Right lobe of liver (tissue), 6 donors: ENCODE data around the gene TMCO1. TPM values are rescaled to one million over a fixed set of nuclear protein-coding genes. Genes with fewer than 3 reads are reported as not detected.

Experiments
- ATAC-seq, 4 donors: fragments of 200-7000 bp; cut with Tn5 transposase; one replicate each; pipeline ENCODE4 v1.9.1; 2020; ENCODE audit warnings: mild to moderate bottlenecking in 4 of 4, moderate library complexity in 4 of 4
- DNase-seq, 3 donors: peaks; one replicate each; pipeline ENCODE4 v3.0.0-alpha.2; 2020
- H3K27ac ChIP-seq, 3 donors: fragments of 200-600 bp; one replicate each; pipeline ENCODE4 v1.8.0; 2022
- H3K27me3 ChIP-seq, 2 donors: fragments of 200-600 bp; one replicate each; pipeline ENCODE4 v1.8.0; 2022
- H3K36me3 ChIP-seq, 4 donors: fragments of 200-600 bp; sonication (generic) in 1 of 4; one replicate each; pipeline versions ENCODE4 v1.5.1 to v1.8.0; 2017 to 2022; ENCODE audit warnings: control low read depth in 1 of 4
- H3K4me1 ChIP-seq, 4 donors: fragments of 200-600 bp; sonication (generic) in 1 of 4; one replicate each; pipeline versions ENCODE4 v1.5.1 to v1.8.0; 2017 to 2022; ENCODE audit warnings: control low read depth in 1 of 4
- H3K4me3 ChIP-seq, 3 donors: fragments of 200-600 bp; one replicate each; pipeline ENCODE4 v1.8.0; 2022
- H3K9me3 ChIP-seq, 4 donors: fragments of 200-600 bp; sonication (generic) in 1 of 4; one replicate each; pipeline versions ENCODE4 v1.5.1 to v1.8.0; 2017 to 2022; ENCODE audit warnings: control low read depth in 1 of 4
- POLR2A ChIP-seq: fragments of 450-650 bp; IDR thresholded peaks from one replicate; pipeline ENCODE4 v1.6.1; 2017; ENCODE audit warnings: antibody characterized with exemption, mild to moderate bottlenecking
- WGBS: methylation state at CpG from one replicate; pipeline ENCODE4 v1.1.6; 2018; ENCODE audit warnings: low coverage, low lambda C conversion rate; ENCODE audit not compliant: insufficient coverage; ENCODE audit errors: missing lambda C conversion rate; 5-methylcytosine and 5-hydroxymethylcytosine counted together
- intact Hi-C, 2 donors: fragments of 100-400 bp; cut with DNase I; formaldehyde crosslinking; loops; one replicate each; pipeline versions ENCODE4 v1.11.2 to v1.14.1; 2022
- total RNA-seq, 6 experiments: library from RNA; depleted of rRNA in 2 of 6; stranded (reverse); fragments of >200 nt in 2 of 6; fragmentation: NEBNext Ultra II Directional in 3 of 6; extraction: Animal tissue kit (Norgen Biotek cat#: 25700) in 3 of 6; gene quantifications; one replicate each; pipeline versions ENCODE4 v1.1.0 to v1.2.4, GENCODE V29; 2016 to 2023
- TF ChIP-seq, protein P1 (sequence below), 4 donors: fragments of 200-600 bp in 3 of 4; fragments of 450-650 bp in 1 of 4; IDR thresholded peaks; one replicate each; pipeline versions ENCODE4 v1.5.1 to v1.8.0; 2016 to 2022; ENCODE audit warnings: antibody characterized with exemption in 4 of 4, mild to moderate bottlenecking in 2 of 4
- donor health status: DM: no; HTN: yes; CAD: no.
- donor health status: DM: no; HTN: no; CAD: no.
- donor health status: DM: no; HTN: no; CAD: no.
- donor health status: DM: no; HTN: yes; CAD: no.
- donor health status: DM: no; HTN: yes; CAD: no.

Gene TMCO1
- total RNA-seq, 6 experiments from 2014 or later, result 54.7 to 92.9 (median 75.9) TPM

DNA sequence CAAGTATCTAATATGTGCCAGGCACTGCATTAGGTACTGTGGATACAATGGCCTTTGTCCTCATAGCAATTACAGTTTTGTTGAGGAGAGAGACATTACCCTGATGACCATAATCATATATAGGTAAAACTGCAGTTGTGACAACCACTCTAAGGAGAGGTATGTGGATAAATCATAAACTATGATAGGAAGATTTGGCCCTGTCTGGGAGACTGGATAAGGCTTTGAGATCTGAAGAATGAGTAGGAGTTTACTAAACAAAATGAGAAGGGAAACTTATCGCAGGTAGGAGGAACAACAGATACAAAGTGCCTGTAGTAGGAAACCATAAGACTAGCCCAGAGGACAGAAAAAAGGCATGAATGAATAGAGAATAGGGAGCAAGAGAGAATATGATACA is 4.4 kb downstream of the TMCO1 start:
- no peak for ATAC-seq
- H3K36me3 ChIP-seq, result peaks cover 0 to 21% (median 0%) of the 10 kb centered on the region in 4 donors
- H3K4me3 ChIP-seq, result no peak overlapping the region
- H3K27ac ChIP-seq, result no peak overlapping the region
- no peaks in the 10 kb centered on the region for H3K27me3 ChIP-seq
- 100% methylated on average over 1 of the region's 1 CpG for WGBS
- no peak for TF ChIP-seq POLR2A
- TF ChIP-seq, protein P1, sequence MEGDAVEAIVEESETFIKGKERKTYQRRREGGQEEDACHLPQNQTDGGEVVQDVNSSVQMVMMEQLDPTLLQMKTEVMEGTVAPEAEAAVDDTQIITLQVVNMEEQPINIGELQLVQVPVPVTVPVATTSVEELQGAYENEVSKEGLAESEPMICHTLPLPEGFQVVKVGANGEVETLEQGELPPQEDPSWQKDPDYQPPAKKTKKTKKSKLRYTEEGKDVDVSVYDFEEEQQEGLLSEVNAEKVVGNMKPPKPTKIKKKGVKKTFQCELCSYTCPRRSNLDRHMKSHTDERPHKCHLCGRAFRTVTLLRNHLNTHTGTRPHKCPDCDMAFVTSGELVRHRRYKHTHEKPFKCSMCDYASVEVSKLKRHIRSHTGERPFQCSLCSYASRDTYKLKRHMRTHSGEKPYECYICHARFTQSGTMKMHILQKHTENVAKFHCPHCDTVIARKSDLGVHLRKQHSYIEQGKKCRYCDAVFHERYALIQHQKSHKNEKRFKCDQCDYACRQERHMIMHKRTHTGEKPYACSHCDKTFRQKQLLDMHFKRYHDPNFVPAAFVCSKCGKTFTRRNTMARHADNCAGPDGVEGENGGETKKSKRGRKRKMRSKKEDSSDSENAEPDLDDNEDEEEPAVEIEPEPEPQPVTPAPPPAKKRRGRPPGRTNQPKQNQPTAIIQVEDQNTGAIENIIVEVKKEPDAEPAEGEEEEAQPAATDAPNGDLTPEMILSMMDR (IDR thresholded peaks at IDR 0.05), result no peak
- intact Hi-C loops, result no loop called here
- DNase-seq, result no peak
- no peaks in the 10 kb centered on the region for H3K9me3 ChIP-seq
- H3K4me1 ChIP-seq, result peaks cover 0 to 14% (median 2%) of the 10 kb centered on the region in 4 donors

- TF ChIP-seq, protein P1 (IDR thresholded peaks at IDR 0.05), result no peak
- TF ChIP-seq POLR2A, result no peak
- Histone ChIP-seq H3K4me1 (peaks cover 0 to 14% (median 2%) of the 10 kb centered on the region in 4 donors), H3K27me3 (no peaks in the 10 kb centered on the region), H3K9me3 (no peaks in the 10 kb centered on the region), H3K4me3 (no peak overlapping the region), H3K36me3 (peaks cover 0 to 21% (median 2%) of the 10 kb centered on the region in 4 donors), H3K27ac (no peak overlapping the region)
- 76% methylated on average over 2 of the region's 2 CpGs for WGBS
- intact Hi-C loops, result no loop called here
- ATAC-seq, result no peak
- no peak for DNase-seq
These were observed 5.2 kb downstream of the TMCO1 start for GRCh38 chr1:165763442-165763841.

DNA sequence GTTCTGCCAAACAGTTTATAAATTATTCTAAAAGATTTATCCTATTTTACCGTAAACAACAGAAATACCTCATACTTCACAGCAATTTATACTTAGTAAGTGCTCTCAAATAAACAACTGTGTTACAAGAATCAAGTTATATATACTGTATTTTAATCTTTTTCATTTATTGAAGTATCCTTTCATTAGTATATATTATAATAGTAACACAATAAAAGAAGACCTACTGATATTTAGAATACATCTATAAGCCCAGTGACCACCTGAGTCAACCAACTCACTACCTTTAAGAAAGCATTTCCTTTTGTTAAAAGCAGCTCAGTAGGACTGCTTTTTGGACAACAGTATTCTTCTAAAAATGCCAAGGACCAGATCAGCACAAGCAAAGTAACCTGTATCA is 5.9 kb downstream of the TMCO1 start:
- 100% methylated on average over 1 of the region's 1 CpG for WGBS
- no peaks in the 10 kb centered on the region for H3K9me3 ChIP-seq
- H3K27me3 ChIP-seq, result no peaks in the 10 kb centered on the region
- H3K4me3 ChIP-seq, result no peak overlapping the region
- intact Hi-C loops, result no loop called here
- H3K27ac ChIP-seq, result no peak overlapping the region
- peaks cover 0 to 10% (median 2%) of the 10 kb centered on the region in 4 donors for H3K4me1 ChIP-seq
- TF ChIP-seq POLR2A, result no peak
- TF ChIP-seq, protein P1 (IDR thresholded peaks at IDR 0.05), result no peak
- H3K36me3 ChIP-seq, result peaks cover 0 to 27% (median 5%) of the 10 kb centered on the region in 4 donors
- ATAC-seq (no peak), DNase-seq (no peak)

DNA sequence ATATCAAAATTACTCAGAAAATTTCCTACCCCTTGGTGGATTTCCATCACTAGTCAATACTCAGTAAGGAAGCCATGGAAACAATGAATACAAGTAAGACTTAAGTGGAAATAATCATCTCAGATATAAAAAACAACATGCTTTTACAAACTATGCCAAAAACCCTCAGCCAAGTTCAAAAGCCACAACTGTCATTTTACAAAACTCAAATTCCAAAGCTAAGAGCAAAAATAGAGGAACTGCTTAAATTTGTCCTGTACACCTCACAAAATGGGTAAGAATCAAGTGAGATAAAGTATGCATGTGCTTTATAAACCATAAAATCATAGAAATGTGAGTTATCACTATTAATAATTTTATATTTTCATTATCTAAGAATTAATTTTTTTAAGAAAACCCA is 9.6 kb downstream of the TMCO1 start:
- intact Hi-C loops, result no loop called here
- Histone ChIP-seq H3K4me3 (no peak overlapping the region), H3K4me1 (peaks cover 0 to 4% (median 0%) of the 10 kb centered on the region in 4 donors), H3K27ac (no peak overlapping the region), H3K9me3 (no peaks in the 10 kb centered on the region), H3K36me3 (peaks cover 0 to 16% (median 6%) of the 10 kb centered on the region in 4 donors), H3K27me3 (no peaks in the 10 kb centered on the region)
- DNase-seq, result no peak
- TF ChIP-seq, protein P1 (IDR thresholded peaks at IDR 0.05), result no peak
- no peak for TF ChIP-seq POLR2A
- no peak for ATAC-seq

- no peak for DNase-seq
- ATAC-seq, result no peak
- no peak overlapping the region for H3K4me3 ChIP-seq
- no peak overlapping the region for H3K27ac ChIP-seq
- no peak for TF ChIP-seq POLR2A
- TF ChIP-seq, protein P1 (IDR thresholded peaks at IDR 0.05), result no peak
- H3K4me1 ChIP-seq, result no peaks in the 10 kb centered on the region
- H3K36me3 ChIP-seq, result peaks cover 0 to 45% (median 14%) of the 10 kb centered on the region in 4 donors
- no peaks in the 10 kb centered on the region for H3K27me3 ChIP-seq
- no peaks in the 10 kb centered on the region for H3K9me3 ChIP-seq
- intact Hi-C loops, result no loop called here
These were observed 13.2 kb downstream of the TMCO1 start for GRCh38 chr1:165755393-165756010.
